A673 (cell line): ENCODE data around the gene SUSD5. TPM values are rescaled to one million over a fixed set of nuclear protein-coding genes. Genes with fewer than 3 reads are reported as not detected.

Experiments used
- BruUV-seq: library from RNA; stranded (reverse); fragments of 400-500 nt; replicated peaks from 2 replicates; lab custom pipeline; 2021; lab: Mats Ljungman, UMichigan
- CTCF ChIA-PET: fragments of 300-600 bp; sonication (Branson Sonifier 250); formaldehyde crosslinking; loops from one replicate; lab custom pipeline; 2022; ENCODE audit warnings: antibody characterized with exemption; lab: Charles Lee
- POLR2A ChIA-PET: fragments of 300-600 bp; sonication (Branson Sonifier 250); formaldehyde crosslinking; loops from one replicate; lab custom pipeline; 2022; ENCODE audit warnings: antibody characterized with exemption; ENCODE audit not compliant: low non-redundant PET; lab: Charles Lee
- DNase-seq: peaks from one replicate; pipeline ENCODE4 v3.0.0-alpha.2; 2015; ENCODE audit warnings: low spot score
- H3K27ac ChIP-seq: fragments of 200-600 bp; sonication (generic); 2 replicates; pipeline ENCODE4 v1.5.1; 2016; ENCODE audit warnings: mixed run types, low read depth, mild to moderate bottlenecking, mixed read lengths, antibody characterized with exemption, low read length; ENCODE audit not compliant: poor library complexity, severe bottlenecking
- H3K27me3 ChIP-seq: fragments of 200-600 bp; sonication (generic); replicated peaks from 2 replicates; pipeline ENCODE4 v1.6.1; 2017; ENCODE audit warnings: mixed run types, low read depth, mild to moderate bottlenecking, mixed read lengths, antibody characterized with exemption, low read length; ENCODE audit not compliant: insufficient read depth, poor library complexity
- H3K36me3 ChIP-seq: fragments of 200-600 bp; sonication (generic); 2 replicates; pipeline ENCODE4 v1.6.1; 2016; ENCODE audit warnings: mixed run types, mild to moderate bottlenecking, mixed read lengths, antibody characterized with exemption, low read length; ENCODE audit not compliant: insufficient read depth, poor library complexity, severe bottlenecking
- H3K4me1 ChIP-seq: fragments of 200-600 bp; sonication (generic); 2 replicates; pipeline ENCODE4 v1.6.1; 2017; ENCODE audit warnings: mixed run types, mild to moderate bottlenecking, mixed read lengths, antibody characterized with exemption, low read length; ENCODE audit not compliant: insufficient read depth, poor library complexity, severe bottlenecking
- H3K4me3 ChIP-seq: fragments of 200-600 bp; sonication (generic); 2 replicates; pipeline ENCODE4 v1.5.1; 2016; ENCODE audit warnings: low read depth, mixed run types, mild to moderate bottlenecking, mixed read lengths, low read length; ENCODE audit not compliant: poor library complexity, severe bottlenecking
- H3K9me3 ChIP-seq: fragments of 200-600 bp; sonication (generic); 2 replicates; pipeline ENCODE4 v1.6.1; 2016; ENCODE audit warnings: mixed run types, low read depth, mild to moderate bottlenecking, mixed read lengths, antibody characterized with exemption, low read length; ENCODE audit not compliant: poor library complexity, severe bottlenecking
- EZH2 ChIP-seq: fragments of 200-600 bp; sonication (generic); IDR thresholded peaks from 2 replicates; pipeline ENCODE4 v1.6.1; 2017; ENCODE audit warnings: borderline replicate concordance, low read depth, mild to moderate bottlenecking, mixed read lengths, antibody characterized with exemption, low read length; ENCODE audit not compliant: poor library complexity, severe bottlenecking
- intact Hi-C: fragments of 100-400 bp; cut with micrococcal nuclease; formaldehyde crosslinking; loops from one replicate; pipeline ENCODE4 v1.10.0; 2022; ENCODE audit not compliant: unreplicated experiment
- total RNA-seq: library from RNA; stranded (reverse); gene quantifications from 2 replicates; pipeline ENCODE4 v1.2.3, GENCODE V29; 2021
- TF ChIP-seq, protein P1 (sequence below): fragments of 300-800, 200-600 bp; sonication (generic); conservative IDR thresholded peaks from 2 replicates; pipeline ENCODE4 v1.5.1; 2017; ENCODE audit warnings: low read depth, mild to moderate bottlenecking, antibody characterized with exemption, low read length, moderate library complexity, mixed read lengths

Gene SUSD5
- total RNA-seq, 1 experiment from 2014 or later: 0.97 TPM

DNA sequence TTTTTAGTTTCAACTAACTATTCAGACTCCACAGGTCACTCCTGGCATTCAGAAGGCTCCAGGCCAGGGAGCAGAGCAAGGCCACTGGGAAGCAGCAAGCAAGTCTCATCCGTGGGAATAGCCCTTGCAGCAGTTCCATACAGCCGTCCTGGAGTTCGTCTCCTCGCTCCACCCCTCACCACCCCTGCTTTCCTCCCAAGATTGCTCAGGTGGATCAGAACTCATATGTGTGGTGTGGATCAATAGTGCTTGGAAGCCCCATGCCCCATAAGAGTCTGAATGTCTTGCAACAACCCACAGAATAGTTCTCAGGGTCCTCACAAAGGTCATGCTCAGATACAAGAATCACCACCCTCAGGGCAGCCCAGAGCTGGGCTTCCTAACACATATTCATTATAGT lies 44.5 kb downstream of the SUSD5 start:
- no peaks in the 10 kb centered on the region for H3K36me3 ChIP-seq
- intact Hi-C loops: no loop called here
- no peaks in the 10 kb centered on the region for H3K9me3 ChIP-seq
- no TSS peak for BruUV-seq
- ChIA-PET POLR2A (no interaction called here), CTCF (no interaction called here)
- H3K27me3 ChIP-seq: no peaks in the 10 kb centered on the region
- H3K27ac ChIP-seq: no peak overlapping the region
- no peak overlapping the region for H3K4me3 ChIP-seq
- no peak for DNase-seq
- no peak for TF ChIP-seq EZH2
- TF ChIP-seq, protein P1, sequence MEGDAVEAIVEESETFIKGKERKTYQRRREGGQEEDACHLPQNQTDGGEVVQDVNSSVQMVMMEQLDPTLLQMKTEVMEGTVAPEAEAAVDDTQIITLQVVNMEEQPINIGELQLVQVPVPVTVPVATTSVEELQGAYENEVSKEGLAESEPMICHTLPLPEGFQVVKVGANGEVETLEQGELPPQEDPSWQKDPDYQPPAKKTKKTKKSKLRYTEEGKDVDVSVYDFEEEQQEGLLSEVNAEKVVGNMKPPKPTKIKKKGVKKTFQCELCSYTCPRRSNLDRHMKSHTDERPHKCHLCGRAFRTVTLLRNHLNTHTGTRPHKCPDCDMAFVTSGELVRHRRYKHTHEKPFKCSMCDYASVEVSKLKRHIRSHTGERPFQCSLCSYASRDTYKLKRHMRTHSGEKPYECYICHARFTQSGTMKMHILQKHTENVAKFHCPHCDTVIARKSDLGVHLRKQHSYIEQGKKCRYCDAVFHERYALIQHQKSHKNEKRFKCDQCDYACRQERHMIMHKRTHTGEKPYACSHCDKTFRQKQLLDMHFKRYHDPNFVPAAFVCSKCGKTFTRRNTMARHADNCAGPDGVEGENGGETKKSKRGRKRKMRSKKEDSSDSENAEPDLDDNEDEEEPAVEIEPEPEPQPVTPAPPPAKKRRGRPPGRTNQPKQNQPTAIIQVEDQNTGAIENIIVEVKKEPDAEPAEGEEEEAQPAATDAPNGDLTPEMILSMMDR: no peak
- H3K4me1 ChIP-seq: no peaks in the 10 kb centered on the region

DNA sequence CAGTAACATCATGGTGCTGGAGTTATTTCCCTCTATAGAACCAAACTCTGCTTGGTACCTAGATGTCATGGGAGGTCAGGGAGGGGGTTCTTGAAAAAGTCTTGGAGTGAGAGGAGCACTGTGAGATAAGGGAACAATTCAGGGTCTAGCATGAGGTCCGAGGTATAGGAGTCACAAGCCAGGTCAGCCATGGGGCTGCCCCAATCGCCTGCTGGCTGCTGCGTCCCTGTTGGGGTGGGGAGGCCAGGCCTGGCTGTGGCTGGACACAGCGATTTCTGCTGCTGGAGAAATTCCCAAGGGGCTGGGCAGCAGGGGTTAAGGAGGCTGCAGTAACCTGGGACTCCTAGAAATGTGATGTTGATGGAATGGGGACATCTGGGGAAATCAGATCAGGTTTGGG lies 44.9 kb downstream of the SUSD5 start:
- no peaks in the 10 kb centered on the region for H3K36me3 ChIP-seq
- H3K4me1 ChIP-seq: no peaks in the 10 kb centered on the region
- no peak overlapping the region for H3K27ac ChIP-seq
- DNase-seq: no peak
- BruUV-seq: no TSS peak
- H3K4me3 ChIP-seq: no peak overlapping the region
- CTCF ChIA-PET: no interaction called here
- no peaks in the 10 kb centered on the region for H3K27me3 ChIP-seq
- intact Hi-C loops: no loop called here
- no peaks in the 10 kb centered on the region for H3K9me3 ChIP-seq
- no peak for TF ChIP-seq EZH2
- TF ChIP-seq, protein P1: no peak
- POLR2A ChIA-PET: no interaction called here

DNA sequence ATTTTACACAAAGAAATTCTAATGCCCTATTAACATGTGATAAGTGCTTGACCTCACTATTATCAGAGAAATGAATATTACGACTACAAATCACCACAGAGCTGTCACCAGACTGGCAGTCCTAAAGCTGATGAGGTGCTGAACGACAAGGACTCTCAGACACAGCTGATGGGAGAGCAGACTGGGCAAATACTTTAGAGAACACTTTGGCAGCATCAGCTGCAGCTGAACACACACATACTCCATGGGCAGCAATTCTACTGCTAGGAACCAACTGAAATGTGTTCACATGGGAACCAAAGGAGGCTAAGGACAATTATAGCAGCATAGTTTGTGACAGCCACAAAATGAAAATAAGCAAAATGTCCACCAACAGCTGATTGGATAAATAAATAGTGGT lies 45.5 kb downstream of the SUSD5 start:
- TF ChIP-seq EZH2: no peak
- TF ChIP-seq, protein P1: no peak
- no peak for DNase-seq
- no peaks in the 10 kb centered on the region for H3K9me3 ChIP-seq
- POLR2A ChIA-PET: no interaction called here
- no peaks in the 10 kb centered on the region for H3K27me3 ChIP-seq
- no peaks in the 10 kb centered on the region for H3K36me3 ChIP-seq
- CTCF ChIA-PET: no interaction called here
- no peak overlapping the region for H3K27ac ChIP-seq
- BruUV-seq: no TSS peak
- intact Hi-C loops: no loop called here
- no peak overlapping the region for H3K4me3 ChIP-seq
- no peaks in the 10 kb centered on the region for H3K4me1 ChIP-seq
